GM18873 (cell line): ENCODE results near the gene PBX4.
A peak's percentile ranks its signal among the peaks of the same experiment; 100 is the strongest.

ENCODE experiments used
- ATAC-seq: cut with Tn5 transposase; IDR thresholded peaks from one replicate; pipeline ENCODE4 v1.9.1; 2021; ENCODE audit warnings: mild to moderate bottlenecking, moderate library complexity, moderate number of reproducible peaks; ENCODE audit not compliant: unreplicated experiment, low FRiP score

Gene PBX4

DNA sequence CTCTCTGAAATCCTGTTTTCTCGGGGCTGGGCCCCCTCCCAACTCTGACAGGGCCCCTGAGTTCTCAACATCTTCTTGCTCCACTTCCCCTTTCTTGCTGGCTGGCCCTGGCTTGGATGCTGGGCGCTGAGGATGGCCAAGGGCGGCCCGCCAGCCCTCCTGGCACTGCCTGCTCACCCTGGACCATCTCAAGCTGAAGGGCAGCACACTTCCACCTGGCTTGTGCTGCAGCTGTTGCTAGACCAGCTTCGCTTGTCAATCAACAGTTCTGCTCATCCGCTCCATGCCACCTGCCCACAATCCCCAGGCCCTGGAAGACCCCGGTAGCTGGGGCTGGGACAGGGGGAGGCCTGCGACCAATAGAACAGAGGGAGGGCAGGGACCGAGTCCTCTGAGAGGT, 31.8 kb upstream of the PBX4 start:
- ATAC-seq: no peak

GRCh38 chr19:19649580-19649995, 31.1 kb upstream of the PBX4 start:
- ATAC-seq: no peak

DNA sequence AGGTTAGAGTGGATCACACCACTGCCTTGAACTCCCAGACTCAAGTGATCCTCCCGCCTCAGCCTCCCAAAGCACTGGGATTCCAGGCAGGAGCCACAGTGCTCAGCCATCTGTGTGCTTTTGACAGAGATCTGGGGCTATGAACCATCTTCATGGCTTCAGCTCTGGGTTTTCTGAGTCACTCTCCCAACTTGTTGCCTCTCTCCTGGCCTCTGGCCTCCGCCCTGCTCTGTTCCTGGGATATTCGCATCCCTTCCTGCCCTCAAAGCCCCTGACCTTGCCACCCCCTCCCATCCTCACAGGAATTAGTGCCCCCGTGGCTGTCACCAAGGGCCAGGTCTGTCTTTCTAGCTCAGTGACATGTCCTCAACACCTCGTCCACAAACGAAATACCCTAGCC, 30.7 kb upstream of the PBX4 start:
- no peak for ATAC-seq

DNA sequence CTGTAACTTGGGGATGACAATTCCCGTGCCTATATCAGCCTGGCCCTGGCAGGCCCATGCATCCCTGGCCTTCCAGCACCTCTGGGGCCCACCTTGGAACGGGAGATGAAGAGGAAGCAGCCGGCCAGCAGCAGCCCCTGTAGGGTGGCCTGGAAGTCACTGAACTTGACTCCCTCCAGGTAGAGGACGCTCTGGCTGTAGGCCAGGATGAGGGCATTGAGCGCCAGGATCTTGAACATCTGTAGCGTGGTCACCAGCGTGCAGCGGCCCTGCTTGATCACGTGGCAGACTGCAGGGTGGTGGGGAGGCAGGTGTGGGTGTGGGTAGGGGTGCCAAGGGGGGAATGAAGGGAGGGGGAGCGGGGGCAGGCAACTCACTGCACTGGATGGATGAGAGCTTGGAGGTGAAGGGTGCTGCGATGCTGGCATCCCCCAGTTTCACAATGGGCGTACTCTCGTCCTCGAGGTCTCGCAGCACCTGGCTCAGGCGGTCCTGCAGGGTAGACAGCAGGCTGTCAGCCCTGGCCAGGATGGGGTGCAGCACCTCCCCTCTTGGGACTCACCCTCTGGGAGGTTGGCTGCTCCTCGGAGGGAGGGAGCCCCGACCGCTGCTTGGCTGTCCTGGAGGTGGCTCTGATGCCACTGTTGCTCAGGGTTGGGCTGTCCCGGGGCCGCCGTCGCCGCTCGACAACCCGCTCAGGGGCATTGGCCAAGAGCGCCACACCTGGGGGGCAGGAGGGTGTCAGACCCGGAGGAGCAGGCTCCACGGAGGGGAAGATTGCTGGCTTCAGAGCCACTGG, 28.7 kb upstream of the PBX4 start:
- ATAC-seq: no peak

DNA sequence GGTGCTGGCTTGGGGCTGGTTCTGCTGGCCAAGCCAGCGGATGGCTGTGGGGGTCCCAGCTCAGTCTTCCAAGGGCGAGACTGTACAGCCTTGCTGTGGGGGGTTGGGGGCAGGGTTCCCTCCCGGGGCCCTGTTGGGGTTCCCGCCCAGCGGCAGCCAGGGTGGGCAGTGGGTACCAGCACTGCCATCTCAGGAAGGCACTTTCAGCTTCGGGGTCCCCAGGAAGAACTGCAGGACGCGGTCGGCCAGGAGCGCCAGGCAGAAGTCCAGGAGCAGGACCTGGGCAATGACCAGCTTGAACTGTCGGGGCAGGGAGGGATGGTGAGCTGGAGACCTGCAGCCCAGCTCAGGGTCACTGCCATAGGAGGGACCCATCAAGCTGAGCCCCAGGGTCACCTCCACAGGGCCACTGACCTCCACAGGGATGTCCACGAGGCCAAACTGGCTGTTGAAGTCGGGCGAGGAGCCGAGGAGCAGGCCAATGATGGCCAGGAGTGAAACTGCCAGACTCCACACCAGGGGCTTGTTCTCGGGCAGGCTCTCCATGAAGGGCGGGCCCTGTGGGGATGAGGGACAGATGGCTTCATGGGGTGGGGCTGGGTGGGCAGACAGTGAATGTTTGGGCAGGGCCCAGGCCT, 26.9 kb upstream of the PBX4 start:
- no peak for ATAC-seq

DNA sequence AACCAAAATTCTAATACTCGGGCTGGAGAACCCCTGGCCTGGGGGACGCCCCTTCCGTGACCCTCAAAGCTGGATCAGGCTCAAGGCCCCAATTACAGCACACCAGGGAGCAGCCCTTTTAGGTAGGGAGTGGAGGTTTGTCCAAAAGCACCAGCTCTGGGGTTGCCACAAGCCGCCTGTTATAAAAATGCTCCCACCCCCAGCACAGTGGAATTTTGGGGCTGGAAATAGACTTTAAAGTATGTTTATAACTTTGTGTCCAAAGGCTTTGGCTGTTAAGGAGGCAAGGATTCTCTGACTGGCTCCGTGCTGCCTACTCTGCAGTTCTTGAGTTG, 25.5 kb upstream of the PBX4 start:
- ATAC-seq: no peak

- ATAC-seq: peak; percentile 46
Measured at GRCh38 chr19:19643158-19644053, 24.9 kb upstream of the PBX4 start, which contains the start of gene GMIP. GMIP (minus strand) TSS chr19:19643657; CDS start chr19:19643529, 128 bp downstream.

DNA sequence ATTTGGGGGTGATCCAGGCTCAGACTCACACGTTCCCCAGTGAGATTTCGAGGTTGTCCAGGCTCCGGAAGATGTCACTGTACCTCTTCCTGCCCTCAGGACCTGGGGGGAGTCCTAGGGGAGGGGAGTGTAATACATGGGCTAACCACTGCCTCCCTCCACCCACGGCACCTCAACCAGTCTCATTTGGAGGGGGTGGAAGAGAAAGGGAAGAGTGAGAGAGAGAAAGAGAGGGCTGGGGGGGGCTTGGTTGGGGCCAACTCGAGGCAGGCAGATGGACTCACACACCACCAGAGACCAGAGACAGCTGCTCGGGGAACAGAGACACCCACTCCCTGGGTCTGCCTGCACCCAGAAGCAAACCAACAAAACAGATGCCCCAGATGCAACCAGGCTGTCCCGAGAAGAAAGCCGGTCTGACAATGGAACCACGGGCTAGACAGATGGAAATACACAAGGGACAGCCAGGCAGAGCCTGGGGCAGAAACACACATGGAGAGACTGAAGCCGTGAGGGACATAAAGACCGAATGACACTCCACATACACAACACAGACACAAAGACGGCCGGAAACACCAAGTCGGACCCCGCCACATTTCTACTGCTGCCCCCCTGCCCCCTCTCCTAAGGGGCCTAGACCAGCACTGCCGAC, 24.1 kb upstream of the PBX4 start:
- ATAC-seq: no peak

- no peak for ATAC-seq
Measured at GRCh38 chr19:19637523-19638251, 19.2 kb upstream of the PBX4 start.

DNA sequence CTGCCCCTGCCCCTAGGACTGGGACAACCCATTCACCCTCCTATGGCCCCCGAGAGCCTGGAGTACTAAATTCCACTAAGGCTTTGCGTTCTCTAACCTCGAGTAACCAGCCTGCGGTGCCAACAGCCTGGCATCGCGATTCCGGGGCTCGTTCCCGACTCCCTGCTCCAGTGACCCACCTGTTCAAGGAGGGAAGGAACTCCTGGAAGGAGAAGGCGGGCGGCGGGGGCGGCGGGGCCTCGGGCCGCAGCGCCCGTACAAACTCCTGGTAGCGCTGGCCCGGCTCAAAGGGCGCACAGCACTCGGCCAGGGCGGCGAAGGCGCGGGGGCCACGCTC, 18.7 kb upstream of the PBX4 start:
- ATAC-seq: no peak

- no peak for ATAC-seq
Measured at GRCh38 chr19:19636573-19637185, 18.2 kb upstream of the PBX4 start.

- no peak for ATAC-seq
Measured at GRCh38 chr19:19635313-19635702, 16.8 kb upstream of the PBX4 start.

DNA sequence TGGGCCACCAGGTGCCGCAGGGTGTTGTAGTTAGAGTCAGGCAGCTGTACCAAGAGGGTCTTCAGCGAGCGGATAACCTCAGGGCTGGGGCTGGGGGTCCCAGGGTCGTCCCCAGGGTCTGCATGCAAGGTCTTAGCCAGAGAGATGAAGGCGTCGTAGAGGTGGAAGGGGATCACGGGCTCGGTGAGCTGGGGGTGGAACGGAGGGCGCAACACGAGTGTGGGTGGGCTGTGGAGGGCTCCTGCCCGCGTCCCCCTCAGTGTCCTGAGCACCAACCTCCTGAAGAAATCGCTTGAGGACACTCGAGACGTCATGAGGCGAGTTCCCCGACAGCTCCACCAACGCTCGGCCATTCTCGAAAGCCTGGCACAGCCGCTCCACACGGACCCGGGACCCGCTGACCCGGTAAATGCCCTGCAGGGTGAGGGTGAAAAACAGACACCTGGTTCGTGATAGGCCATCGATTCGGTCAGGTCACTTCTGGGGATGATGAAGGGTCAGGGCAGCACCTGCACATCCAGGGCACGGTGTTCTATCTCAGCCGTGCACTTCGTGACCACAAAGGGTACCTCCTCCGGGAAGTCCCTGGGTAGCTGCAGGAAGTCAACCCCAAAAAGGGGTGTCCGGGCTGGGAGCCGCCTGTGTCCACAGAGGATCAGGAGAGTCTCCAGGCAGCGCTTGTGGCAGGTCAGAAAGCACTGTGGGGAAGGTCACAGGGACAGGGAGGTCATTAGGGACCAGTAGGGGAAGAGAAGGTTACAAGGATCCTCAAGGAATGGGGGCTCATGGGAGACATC, 16.2 kb upstream of the PBX4 start:
- no peak for ATAC-seq

DNA sequence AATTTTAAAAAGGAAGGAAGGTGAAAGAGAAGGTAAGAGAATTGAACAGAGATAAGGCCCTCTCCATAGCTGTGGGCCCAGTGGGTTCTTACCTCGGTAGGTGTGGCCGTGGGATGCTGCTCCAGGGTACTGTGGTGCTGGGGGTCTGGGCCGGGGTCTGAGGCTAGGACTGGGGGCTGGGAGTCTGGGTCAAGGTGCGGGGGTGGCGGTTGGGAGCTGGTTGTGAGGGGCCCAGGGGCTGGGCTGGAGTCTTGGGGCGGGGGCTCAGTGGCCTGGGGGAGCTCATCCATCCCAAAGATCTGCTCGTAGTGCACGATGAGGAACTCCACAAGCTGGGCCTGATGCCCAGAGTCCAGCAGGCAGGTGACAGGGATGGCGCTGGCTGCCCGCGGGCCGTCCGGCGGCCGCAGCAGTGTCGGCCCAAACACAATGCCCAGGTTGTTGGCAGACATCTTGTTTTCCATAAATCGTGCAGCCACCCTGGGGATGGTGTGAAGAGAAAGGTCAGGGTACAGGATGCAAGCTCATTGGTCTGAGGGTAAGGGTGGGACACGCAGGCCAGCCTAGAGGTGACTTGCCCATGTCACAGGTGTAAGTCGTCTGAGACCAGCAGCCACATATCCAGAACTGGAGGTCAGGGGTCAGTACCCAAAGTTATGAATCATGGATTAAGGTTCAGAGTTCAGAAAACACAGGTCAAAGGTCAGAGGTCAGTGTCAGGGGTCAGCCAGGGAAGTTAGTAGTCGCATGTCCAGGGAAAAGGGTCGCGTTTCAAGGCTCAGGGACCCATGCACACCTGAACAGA, 15.4 kb upstream of the PBX4 start:
- ATAC-seq: no peak

DNA sequence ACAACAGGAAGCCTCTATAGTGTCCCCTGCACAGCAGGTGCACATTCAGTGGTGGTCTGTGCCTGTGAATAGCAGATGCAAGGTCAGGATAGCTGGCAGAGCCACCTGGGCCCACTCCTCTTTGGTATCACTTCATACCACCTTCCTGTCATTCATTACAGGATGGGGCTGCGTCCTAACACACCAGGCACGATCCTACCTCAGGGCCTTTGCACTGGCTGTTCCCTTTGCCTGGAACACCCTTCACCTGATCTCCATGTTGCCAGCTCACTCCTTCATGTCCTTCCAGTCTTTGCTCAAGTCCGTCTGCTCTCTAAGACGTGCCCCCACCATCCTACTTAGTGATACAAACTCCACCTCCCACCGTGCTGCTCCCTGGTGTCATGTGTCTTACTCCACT, 14.2 kb upstream of the PBX4 start:
- ATAC-seq: no peak

GRCh38 chr19:19631346-19631745, 12.9 kb upstream of the PBX4 start:
- ATAC-seq: no peak

- ATAC-seq: no peak
Measured at GRCh38 chr19:19630426-19630825, 11.9 kb upstream of the PBX4 start.

DNA sequence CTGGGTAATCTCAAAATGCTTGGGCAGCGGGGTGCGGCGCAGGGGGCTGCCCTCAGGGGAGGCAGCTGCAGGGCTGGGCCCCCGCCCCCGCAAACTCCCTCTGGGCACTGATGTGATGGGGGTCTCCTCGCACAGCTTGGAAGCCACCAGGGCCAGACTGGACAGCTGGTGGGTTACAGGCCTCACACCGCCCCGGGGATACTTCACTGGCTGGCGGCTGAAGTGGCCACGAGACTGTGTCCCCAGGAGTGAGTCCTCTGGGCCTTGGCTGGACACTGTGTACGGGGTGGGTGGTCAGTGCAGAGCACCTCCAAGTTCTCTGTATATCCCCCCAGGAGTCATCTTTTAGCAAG, 11.6 kb upstream of the PBX4 start:
- ATAC-seq: no peak
